NCI-H2029 treated with DMSO at 0.1 percent for 48 hours (cell line): ENCODE data around the gene LRRC4C.

ENCODE experiments used
- DNase-seq: peaks from one replicate; lab custom pipeline; 2025; lab: John Stamatoyannopoulos, UW

The LRRC4C gene

GRCh38 chr11:41323446-41323845 is 136.0 kb downstream of the LRRC4C start:
- DNase-seq, result no peak

GRCh38 chr11:41320653-41321052 is 138.8 kb downstream of the LRRC4C start:
- DNase-seq, result no peak

DNA sequence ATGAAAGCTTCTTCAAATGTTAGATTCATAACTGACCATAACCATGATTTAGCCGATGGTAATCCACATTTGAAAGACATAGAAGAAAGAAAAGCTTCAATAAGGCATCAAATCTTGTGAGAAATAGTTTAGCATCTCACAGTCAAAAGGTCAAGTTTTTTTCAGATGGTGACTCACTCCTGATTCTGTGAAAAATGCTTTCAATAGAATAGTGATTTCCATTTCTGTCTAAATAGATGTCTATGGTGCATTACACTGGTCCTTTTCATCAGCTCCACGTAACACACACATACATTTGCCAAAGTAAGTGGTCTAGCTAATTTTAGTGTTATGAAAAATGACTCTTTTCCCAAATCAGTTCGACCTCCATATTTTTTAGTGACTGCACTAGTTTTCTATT is 139.2 kb downstream of the LRRC4C start:
- no peak for DNase-seq

DNA sequence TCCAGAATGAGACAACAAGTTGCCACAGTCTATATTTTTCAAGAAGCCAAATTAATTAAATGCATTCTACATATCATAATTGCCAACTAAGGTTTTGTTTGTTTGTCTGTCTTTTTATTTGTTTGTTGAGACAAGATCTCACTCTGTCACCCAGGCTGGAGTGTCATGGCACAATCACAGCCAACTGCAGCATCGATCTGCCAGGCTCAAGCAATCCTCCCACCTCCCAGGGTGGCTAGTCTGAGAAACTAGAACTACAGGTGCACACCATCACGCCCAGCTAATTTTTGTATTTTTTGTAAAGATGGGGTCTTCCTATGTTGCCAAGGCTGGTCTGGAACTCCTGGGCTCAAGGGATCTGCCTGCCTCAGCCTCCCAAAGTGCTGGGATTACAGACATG is 140.0 kb downstream of the LRRC4C start:
- DNase-seq, result no peak

DNA sequence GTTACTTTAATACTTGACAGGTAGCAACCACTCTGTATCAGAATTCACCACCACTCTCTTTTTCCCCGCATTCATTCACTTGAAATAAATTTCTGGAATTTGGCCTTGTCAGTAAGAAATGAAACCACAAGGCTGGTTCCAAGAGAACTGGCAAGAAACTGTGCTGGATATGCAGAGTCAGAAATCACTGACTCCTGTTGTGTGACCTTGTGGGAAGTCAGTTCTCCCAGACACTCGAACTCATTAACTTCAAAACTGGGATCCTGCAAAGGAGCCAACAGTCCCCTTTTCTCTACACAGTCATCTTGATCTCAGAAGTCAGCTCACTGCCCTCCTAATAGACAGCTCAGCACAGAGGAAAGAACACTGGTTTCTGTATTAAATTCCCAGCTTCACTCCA is 142.7 kb downstream of the LRRC4C start:
- no peak for DNase-seq

GRCh38 chr11:41313226-41313625 is 146.2 kb downstream of the LRRC4C start:
- DNase-seq, result no peak

- DNase-seq, result no peak
These were observed 149.7 kb downstream of the LRRC4C start for GRCh38 chr11:41309716-41310115.

DNA sequence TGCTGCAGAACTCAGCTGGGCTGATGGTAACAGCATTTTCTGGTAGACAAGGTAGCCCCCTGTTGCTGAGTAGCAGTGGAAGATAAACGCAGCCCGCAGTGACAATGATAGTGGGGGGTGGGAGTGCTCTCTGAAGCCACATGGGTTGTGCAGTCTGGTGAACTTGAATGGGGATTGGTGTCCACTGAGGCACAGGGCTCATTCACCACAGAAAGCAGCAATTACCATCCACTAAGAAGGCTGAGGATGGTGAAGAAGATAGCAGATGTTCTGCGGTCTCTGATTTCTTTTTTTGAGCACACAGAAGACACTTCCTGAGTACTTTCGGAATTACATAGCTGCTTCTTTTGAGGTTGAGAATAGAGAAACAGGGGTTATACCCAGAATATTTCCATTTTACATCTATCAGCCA is 150.3 kb downstream of the LRRC4C start:
- DNase-seq, result no peak

DNA sequence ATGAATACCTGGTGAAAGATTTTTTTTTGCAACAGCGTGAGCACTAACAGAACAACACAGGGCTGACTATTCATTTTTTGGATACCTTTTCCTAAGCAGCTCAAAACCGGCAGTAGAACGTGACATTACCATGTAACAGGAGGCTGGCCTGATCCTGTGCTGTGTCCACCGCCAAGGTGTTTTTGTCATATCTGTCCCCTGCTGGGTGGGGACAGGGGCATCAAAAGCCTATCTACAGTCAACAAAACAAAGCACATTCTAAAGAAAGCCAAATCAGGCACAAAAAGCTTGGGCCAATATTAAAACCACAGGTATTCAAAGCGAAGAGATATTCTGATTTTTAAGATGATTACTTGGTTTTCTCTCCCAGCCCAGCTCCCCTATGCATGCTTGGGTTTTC is 151.2 kb downstream of the LRRC4C start:
- no peak for DNase-seq

GRCh38 chr11:41307296-41308080 is 152.0 kb downstream of the LRRC4C start:
- DNase-seq, result no peak

GRCh38 chr11:41306431-41306830 is 153.0 kb downstream of the LRRC4C start:
- no peak for DNase-seq

- DNase-seq, result no peak
These were observed 158.4 kb downstream of the LRRC4C start for GRCh38 chr11:41301023-41301422.

DNA sequence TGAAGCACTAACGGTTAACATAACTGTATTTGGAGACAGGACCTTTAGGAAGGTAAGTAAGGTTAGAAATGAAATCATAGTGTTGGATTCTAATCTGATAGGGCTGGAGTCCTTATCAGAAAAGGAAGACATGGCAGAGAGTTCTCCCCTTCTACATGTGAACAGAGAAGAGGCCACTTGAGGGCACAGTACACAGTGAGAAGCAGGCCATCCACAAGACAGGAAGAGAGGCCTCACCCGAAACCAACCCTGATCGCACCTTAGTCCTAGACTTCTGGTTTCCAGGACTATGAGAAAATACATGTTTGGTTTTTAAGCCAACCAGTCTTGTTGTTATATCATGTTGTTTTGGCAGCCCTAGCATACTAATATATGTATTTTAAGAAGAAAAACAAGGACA is 170.0 kb downstream of the LRRC4C start:
- no peak for DNase-seq

- no peak for DNase-seq
These were observed 172.7 kb downstream of the LRRC4C start for GRCh38 chr11:41286751-41287150.

DNA sequence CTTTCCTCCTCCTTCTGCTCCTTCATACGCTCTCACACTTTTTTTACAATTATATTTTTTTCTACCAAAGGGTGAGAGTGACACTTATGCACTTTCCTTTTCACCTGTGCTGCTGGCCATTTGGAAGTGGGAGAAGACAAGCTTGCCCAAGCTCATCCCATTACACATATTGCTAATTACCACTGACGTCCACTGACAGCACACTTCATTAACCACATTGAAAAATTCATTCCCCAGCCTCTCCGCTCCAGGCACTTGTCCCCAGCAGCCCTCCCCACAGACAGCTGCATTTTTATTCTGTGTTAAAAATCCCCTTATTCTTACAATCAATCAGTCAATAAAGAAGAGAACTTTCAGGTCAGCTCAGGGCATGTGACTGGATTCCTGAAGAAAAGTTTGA is 175.1 kb downstream of the LRRC4C start:
- DNase-seq, result no peak

GRCh38 chr11:41283191-41283930 is 176.1 kb downstream of the LRRC4C start:
- DNase-seq, result no peak

DNA sequence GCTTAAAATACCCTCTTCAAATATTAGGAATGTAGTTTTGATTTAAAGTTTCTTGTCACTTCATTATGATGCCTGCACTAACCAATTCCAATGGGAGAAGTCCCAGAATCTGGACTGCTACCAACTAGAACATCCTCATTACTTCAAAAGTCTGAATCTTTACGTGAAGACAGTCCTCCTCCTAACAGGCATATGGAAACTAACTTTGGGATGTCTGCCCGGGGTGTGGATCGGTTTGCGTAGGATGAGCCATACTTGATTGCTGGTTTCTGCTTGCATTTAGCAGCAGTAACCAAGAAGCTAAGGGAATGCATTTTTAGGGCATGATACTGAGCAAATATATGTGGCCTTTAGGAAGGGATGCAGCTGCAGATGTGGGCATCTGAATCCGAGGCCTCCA is 177.1 kb downstream of the LRRC4C start:
- no peak for DNase-seq

- no peak for DNase-seq
These were observed 178.2 kb downstream of the LRRC4C start for GRCh38 chr11:41281131-41281742.

- DNase-seq, result no peak
These were observed 184.6 kb downstream of the LRRC4C start for GRCh38 chr11:41274831-41275230.

DNA sequence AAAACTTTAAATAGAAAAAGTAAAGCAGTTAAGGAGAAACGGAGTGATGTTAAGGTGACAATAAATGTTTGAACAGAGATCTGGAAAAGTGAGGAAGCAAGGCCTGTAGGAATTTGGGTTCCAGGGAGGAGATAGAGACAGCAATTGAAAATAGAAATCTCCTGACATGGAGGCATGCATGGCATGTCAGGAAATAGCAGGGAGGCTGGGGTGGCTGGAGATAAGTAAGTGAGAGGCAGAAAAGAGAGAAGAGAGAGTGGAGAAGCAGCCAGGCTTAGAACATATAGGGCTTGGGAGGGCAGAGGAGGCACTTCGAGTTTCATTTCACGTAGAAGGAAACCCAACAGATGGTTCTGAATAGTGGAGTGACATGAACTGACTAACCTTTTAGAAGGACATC is 185.5 kb downstream of the LRRC4C start:
- no peak for DNase-seq

- DNase-seq, result no peak
These were observed 192.0 kb downstream of the LRRC4C start for GRCh38 chr11:41267451-41267850.

- DNase-seq, result no peak
These were observed 203.4 kb downstream of the LRRC4C start for GRCh38 chr11:41256041-41256440.

DNA sequence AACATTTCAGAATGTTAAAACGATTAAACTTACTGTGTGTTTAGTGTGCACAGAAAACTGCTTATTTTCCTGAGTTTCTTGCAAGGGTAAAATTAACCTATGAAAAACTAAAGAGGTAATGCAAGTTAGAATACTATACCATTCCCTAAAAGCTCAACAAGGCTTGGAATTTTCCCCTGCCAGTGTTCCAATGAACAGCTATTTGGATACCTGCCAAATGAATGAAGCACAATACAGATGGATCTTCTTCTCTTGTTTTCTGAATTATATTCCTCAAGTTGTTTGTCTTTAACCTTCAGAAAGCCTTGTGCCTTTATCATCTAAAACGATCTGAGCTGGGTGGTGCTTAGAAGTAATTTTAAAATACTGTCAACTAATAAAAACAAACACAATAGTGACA is 204.5 kb downstream of the LRRC4C start:
- no peak for DNase-seq
